H9 (cell line): ENCODE measurements around the gene GATAD2B. TPM values are rescaled to one million over a fixed set of nuclear protein-coding genes. Genes with fewer than 3 reads are reported as not detected.

ENCODE experiments used
- DNase-seq: peaks from one replicate; pipeline ENCODE4 v3.0.0-alpha.2; 2017
- H2AFZ ChIP-seq: one replicate; pipeline ENCODE4 v1.6.1; 2013; ENCODE audit warnings: mild to moderate bottlenecking, low read length, control low read depth, moderate library complexity
- H2AK5ac ChIP-seq: 2 replicates; pipeline ENCODE4 v1.6.1; 2013; ENCODE audit warnings: low read length, control low read depth, mixed read lengths; ENCODE audit not compliant: insufficient read length
- H2BK120ac ChIP-seq: one replicate; pipeline ENCODE4 v1.6.1; 2013; ENCODE audit warnings: low read depth, mild to moderate bottlenecking, low read length, control low read depth, inconsistent platforms; ENCODE audit not compliant: poor library complexity, severe bottlenecking
- H2BK12ac ChIP-seq: 2 replicates; pipeline ENCODE4 v1.6.1; 2013; ENCODE audit warnings: low read length, control low read depth, mixed read lengths, low read depth; ENCODE audit not compliant: insufficient read length
- H2BK15ac ChIP-seq: 2 replicates; pipeline ENCODE4 v1.6.1; 2013; ENCODE audit warnings: low read depth, low read length, control low read depth
- H2BK20ac ChIP-seq: one replicate; pipeline ENCODE4 v1.6.1; 2013; ENCODE audit warnings: low read depth, mild to moderate bottlenecking, low read length, control low read depth, inconsistent platforms; ENCODE audit not compliant: poor library complexity, severe bottlenecking
- H2BK5ac ChIP-seq: 2 replicates; pipeline ENCODE4 v1.6.1; 2013; ENCODE audit warnings: low read length, control low read depth, mixed read lengths; ENCODE audit not compliant: insufficient read length
- H3K14ac ChIP-seq: 2 replicates; pipeline ENCODE4 v1.6.1; 2013; ENCODE audit warnings: low read length, control low read depth; ENCODE audit not compliant: insufficient read depth
- H3K18ac ChIP-seq: 2 replicates; pipeline ENCODE4 v1.6.1; 2013; ENCODE audit warnings: low read depth, mild to moderate bottlenecking, mixed read lengths, low read length, control low read depth; ENCODE audit not compliant: insufficient read length
- H3K23ac ChIP-seq: 2 replicates; pipeline ENCODE4 v1.6.1; 2013; ENCODE audit warnings: low read length, control low read depth, mixed read lengths, low read depth; ENCODE audit not compliant: insufficient read length
- H3K23me2 ChIP-seq: 2 replicates; pipeline ENCODE4 v1.6.1; 2013; ENCODE audit warnings: low read depth, mild to moderate bottlenecking, mixed read lengths, low read length, control low read depth; ENCODE audit not compliant: insufficient read length, poor library complexity, severe bottlenecking
- H3K27ac ChIP-seq: 2 replicates; pipeline ENCODE4 v1.5.1; 2013; ENCODE audit warnings: low read length, control low read depth, mixed read lengths, low read depth; ENCODE audit not compliant: insufficient read length
- H3K27me3 ChIP-seq: 2 replicates; pipeline ENCODE4 v1.6.1; 2013; ENCODE audit warnings: low read length, control low read depth, inconsistent platforms; ENCODE audit not compliant: insufficient read depth
- H3K4ac ChIP-seq: 2 replicates; pipeline ENCODE4 v1.6.1; 2013; ENCODE audit warnings: low read depth, mild to moderate bottlenecking, control low read depth, inconsistent platforms, low read length, moderate library complexity
- H3K4me1 ChIP-seq: 2 replicates; pipeline ENCODE4 v1.6.1; 2013; ENCODE audit warnings: low read length, control low read depth, inconsistent platforms; ENCODE audit not compliant: insufficient read depth
- H3K4me2 ChIP-seq: 2 replicates; pipeline ENCODE4 v1.6.1; 2013; ENCODE audit warnings: low read length, control low read depth, mixed read lengths; ENCODE audit not compliant: insufficient read length, insufficient read depth
- H3K56ac ChIP-seq: 2 replicates; pipeline ENCODE4 v1.6.1; 2013; ENCODE audit warnings: low read depth, mild to moderate bottlenecking, mixed read lengths, low read length, control low read depth; ENCODE audit not compliant: insufficient read length
- H3K79me1 ChIP-seq: 2 replicates; pipeline ENCODE4 v1.6.1; 2013; ENCODE audit warnings: low read depth, mild to moderate bottlenecking, moderate library complexity, low read length, control low read depth, inconsistent platforms; ENCODE audit not compliant: insufficient read depth, poor library complexity, severe bottlenecking
- H3K79me2 ChIP-seq: 2 replicates; pipeline ENCODE4 v1.6.1; 2013; ENCODE audit warnings: low read length, control low read depth, inconsistent platforms; ENCODE audit not compliant: insufficient read depth
- H3K9ac ChIP-seq: 2 replicates; pipeline ENCODE4 v1.6.1; 2013; ENCODE audit warnings: low read length, control low read depth, mixed read lengths; ENCODE audit not compliant: insufficient read length; ENCODE audit errors: extremely low read depth
- H3K9me3 ChIP-seq: one replicate; pipeline ENCODE4 v1.6.1; 2013; ENCODE audit warnings: low read depth, low read length, inconsistent platforms; ENCODE audit not compliant: control insufficient read depth
- H3T11ph ChIP-seq: one replicate; pipeline ENCODE4 v1.6.1; 2013; ENCODE audit warnings: mild to moderate bottlenecking, low read length, control low read depth, inconsistent platforms
- H4K20me1 ChIP-seq: one replicate; pipeline ENCODE4 v1.6.1; 2013; ENCODE audit not compliant: control insufficient read depth, insufficient read length, insufficient read depth
- H4K5ac ChIP-seq: 2 replicates; pipeline ENCODE4 v1.6.1; 2013; ENCODE audit warnings: low read depth, mild to moderate bottlenecking, mixed read lengths, low read length, control low read depth; ENCODE audit not compliant: insufficient read length
- H4K8ac ChIP-seq: replicated peaks from 2 replicates; pipeline ENCODE4 v1.6.1; 2013; ENCODE audit warnings: low read length, control low read depth, mixed read lengths, low read depth; ENCODE audit not compliant: insufficient read length
- H4K91ac ChIP-seq: 2 replicates; pipeline ENCODE4 v1.6.1; 2013; ENCODE audit warnings: low read depth, mild to moderate bottlenecking, moderate library complexity, mixed read lengths, low read length, control low read depth; ENCODE audit not compliant: insufficient read length
- H3K27ac Mint-ChIP-seq, 3 experiments: 2 replicates in 2 of 3; 3 replicates in 1 of 3; pipeline ENCODE4 v1.8.0; 2020 to 2021; ENCODE audit warnings: mixed read lengths in 3 of 3, mild to moderate bottlenecking in 1 of 3, moderate library complexity in 1 of 3
- H3K27me3 Mint-ChIP-seq: 2 replicates; pipeline ENCODE4 v1.8.0; 2021; ENCODE audit warnings: low read depth, mild to moderate bottlenecking, moderate library complexity, mixed read lengths
- H3K36me3 Mint-ChIP-seq, 3 experiments: 2 replicates in 2 of 3; 3 replicates in 1 of 3; pipeline ENCODE4 v1.8.0; 2020 to 2021; ENCODE audit warnings: low read depth in 3 of 3, mixed read lengths in 3 of 3; ENCODE audit not compliant: insufficient read depth in 1 of 3
- H3K4me1 Mint-ChIP-seq, 2 experiments: 2 replicates each; pipeline ENCODE4 v1.8.0; 2020; ENCODE audit warnings: mixed read lengths in 2 of 2
- H3K4me3 Mint-ChIP-seq, 2 experiments: 2 replicates in 1 of 2; 3 replicates in 1 of 2; pipeline ENCODE4 v1.8.0; 2020 to 2021; ENCODE audit warnings: mild to moderate bottlenecking in 2 of 2, mixed read lengths in 2 of 2, moderate library complexity in 1 of 2
- H3K9me3 Mint-ChIP-seq, 2 experiments: 2 replicates in 1 of 2; 3 replicates in 1 of 2; pipeline ENCODE4 v1.8.0; 2020; ENCODE audit warnings: mild to moderate bottlenecking in 2 of 2, mixed read lengths in 2 of 2, moderate library complexity in 1 of 2
- CTCF ChIP-seq: fragments of 200-600 bp; sonication (generic); conservative IDR thresholded peaks from 3 replicates; pipeline ENCODE4 v1.8.0; 2021; ENCODE audit warnings: antibody characterized with exemption, mild to moderate bottlenecking
- WGBS: extraction: QIAGEN DNeasy Blood & Tissue Kit; methylation state at CpG from one replicate; pipeline ENCODE4 v1.1.7; 2013; ENCODE audit warnings: missing lambda C conversion rate, low lambda C conversion rate, mixed read lengths; ENCODE audit not compliant: insufficient read length; ENCODE audit errors: extremely low coverage; 5-methylcytosine and 5-hydroxymethylcytosine counted together
- total RNA-seq: library from RNA; stranded (reverse); gene quantifications from 2 replicates; pipeline ENCODE4 v1.2.1, GENCODE V29; 2021

Gene GATAD2B
- total RNA-seq, 1 experiment from 2014 or later: 44.1 TPM

GRCh38 chr1:153922076-153922971, 448 bp downstream of the GATAD2B start:
- peak; percentile 39; the same call in 2 of the 3 replicates for TF ChIP-seq CTCF
- H3K27ac Mint-ChIP-seq: peak overlapping the region; percentile 93 to 98 (median 94)

More at GRCh38 chr1:153922076-153922971, 448 bp downstream of the GATAD2B start:
- H3K4ac ChIP-seq: no peak overlapping the region
- peak overlapping the region; percentile 59 for H2BK5ac ChIP-seq
- Mint-ChIP-seq H3K27me3 (no peaks in the 10 kb centered on the region), H3K4me3 (peak overlapping the region; percentile 89 to 94), H3K36me3 (peaks cover 1 to 5% (median 4%) of the 10 kb centered on the region in 3 experiments; a peak in 3 of 7 replicates), H3K4me1 (peaks cover 24% of the 10 kb centered on the region in 2 experiments), H3K9me3 (no peaks in the 10 kb centered on the region)
- WGBS: no CpG with 5 or more reads among the region's 86 CpGs
- H3K9me3 ChIP-seq: no peaks in the 10 kb centered on the region
- H3K23ac ChIP-seq: no peak overlapping the region
- no peak overlapping the region for H4K91ac ChIP-seq
- H3K14ac ChIP-seq: peak overlapping the region; percentile 93
- no peak overlapping the region for H4K8ac ChIP-seq
- peaks cover 14% of the 10 kb centered on the region for H3K23me2 ChIP-seq
- no peak overlapping the region for H2AFZ ChIP-seq
- H3K18ac ChIP-seq: peak overlapping the region; percentile 96
- DNase-seq: no peak
- no peak overlapping the region for H2BK12ac ChIP-seq
- H2AK5ac ChIP-seq: no peak overlapping the region
- no peak overlapping the region for H2BK120ac ChIP-seq
- no peaks in the 10 kb centered on the region; the same call in 1 of the 2 replicates for H3K4me1 ChIP-seq
- peaks cover 33% of the 10 kb centered on the region; the same call in 1 of the 2 replicates for H3K79me2 ChIP-seq
- H3K4me2 ChIP-seq: peak overlapping the region; percentile 99
- H3K56ac ChIP-seq: no peak overlapping the region
- H3K27me3 ChIP-seq: no peaks in the 10 kb centered on the region
- H3K9ac ChIP-seq: peak overlapping the region; percentile 88
- no peak overlapping the region for H4K5ac ChIP-seq
- H2BK20ac ChIP-seq: no peak overlapping the region
- no peaks in the 10 kb centered on the region for H3K79me1 ChIP-seq
- H4K20me1 ChIP-seq: peaks cover 4% of the 10 kb centered on the region
- H3K27ac ChIP-seq: peak overlapping the region; percentile 53
- no peak overlapping the region for H2BK15ac ChIP-seq
- H3T11ph ChIP-seq: no peak overlapping the region
